ENCODE results near the gene PFAS.
"Not testable (repeated sequence)": the region's sequence is repeated elsewhere in the genome, so short reads cannot be mapped to it uniquely, and the experiment has no call there.

Gene PFAS, protein sequence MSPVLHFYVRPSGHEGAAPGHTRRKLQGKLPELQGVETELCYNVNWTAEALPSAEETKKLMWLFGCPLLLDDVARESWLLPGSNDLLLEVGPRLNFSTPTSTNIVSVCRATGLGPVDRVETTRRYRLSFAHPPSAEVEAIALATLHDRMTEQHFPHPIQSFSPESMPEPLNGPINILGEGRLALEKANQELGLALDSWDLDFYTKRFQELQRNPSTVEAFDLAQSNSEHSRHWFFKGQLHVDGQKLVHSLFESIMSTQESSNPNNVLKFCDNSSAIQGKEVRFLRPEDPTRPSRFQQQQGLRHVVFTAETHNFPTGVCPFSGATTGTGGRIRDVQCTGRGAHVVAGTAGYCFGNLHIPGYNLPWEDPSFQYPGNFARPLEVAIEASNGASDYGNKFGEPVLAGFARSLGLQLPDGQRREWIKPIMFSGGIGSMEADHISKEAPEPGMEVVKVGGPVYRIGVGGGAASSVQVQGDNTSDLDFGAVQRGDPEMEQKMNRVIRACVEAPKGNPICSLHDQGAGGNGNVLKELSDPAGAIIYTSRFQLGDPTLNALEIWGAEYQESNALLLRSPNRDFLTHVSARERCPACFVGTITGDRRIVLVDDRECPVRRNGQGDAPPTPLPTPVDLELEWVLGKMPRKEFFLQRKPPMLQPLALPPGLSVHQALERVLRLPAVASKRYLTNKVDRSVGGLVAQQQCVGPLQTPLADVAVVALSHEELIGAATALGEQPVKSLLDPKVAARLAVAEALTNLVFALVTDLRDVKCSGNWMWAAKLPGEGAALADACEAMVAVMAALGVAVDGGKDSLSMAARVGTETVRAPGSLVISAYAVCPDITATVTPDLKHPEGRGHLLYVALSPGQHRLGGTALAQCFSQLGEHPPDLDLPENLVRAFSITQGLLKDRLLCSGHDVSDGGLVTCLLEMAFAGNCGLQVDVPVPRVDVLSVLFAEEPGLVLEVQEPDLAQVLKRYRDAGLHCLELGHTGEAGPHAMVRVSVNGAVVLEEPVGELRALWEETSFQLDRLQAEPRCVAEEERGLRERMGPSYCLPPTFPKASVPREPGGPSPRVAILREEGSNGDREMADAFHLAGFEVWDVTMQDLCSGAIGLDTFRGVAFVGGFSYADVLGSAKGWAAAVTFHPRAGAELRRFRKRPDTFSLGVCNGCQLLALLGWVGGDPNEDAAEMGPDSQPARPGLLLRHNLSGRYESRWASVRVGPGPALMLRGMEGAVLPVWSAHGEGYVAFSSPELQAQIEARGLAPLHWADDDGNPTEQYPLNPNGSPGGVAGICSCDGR (N-terminal part only)

DNA sequence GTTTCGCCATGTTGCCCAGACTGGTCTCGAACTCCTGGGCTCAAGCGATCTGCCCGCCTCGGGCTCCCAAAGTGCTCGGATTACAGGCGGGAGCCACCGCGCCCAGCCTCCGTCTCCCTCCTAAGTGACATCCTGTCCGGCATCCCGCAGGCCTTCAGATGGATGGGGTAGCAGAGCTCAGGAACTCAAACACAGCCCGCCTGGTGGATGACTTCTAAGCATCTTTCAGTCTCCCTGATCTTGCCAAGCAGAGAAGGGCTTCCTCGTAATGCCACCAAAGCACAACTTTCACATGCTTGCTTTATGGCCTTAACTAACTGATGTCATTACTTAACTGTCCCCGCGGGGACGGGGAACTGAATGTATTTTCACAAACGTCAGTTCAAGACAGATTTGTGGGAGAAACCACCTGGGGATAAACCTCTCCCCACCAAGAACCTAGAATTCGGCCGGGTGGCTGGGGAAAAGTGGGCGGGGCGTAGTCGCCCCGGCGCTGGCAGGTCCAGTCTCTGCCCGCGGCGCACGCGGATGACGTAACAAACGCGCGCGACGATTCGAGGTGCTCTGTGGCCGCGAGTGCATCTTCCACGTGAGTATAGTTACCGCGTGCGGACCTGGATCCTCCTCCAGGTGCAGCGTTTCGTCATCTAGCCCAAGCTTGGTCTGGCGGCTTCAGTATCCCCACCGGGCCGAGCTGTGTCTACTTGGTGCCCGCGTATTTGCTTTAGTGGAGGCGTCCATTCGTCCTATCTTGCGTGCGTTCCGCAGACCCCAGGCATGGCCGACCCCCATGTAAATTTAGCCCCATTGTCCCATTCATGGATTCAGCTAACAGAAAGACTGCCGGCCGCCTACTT, at the start of gene PFAS:
PFAS (plus strand) TSS at position 539 of the 857 bp plus-strand sequence. CDS start 4,649 bp downstream, outside the sequence.
- peak within 1 kb of the TSS; percentile 94 for H3K27ac ChIP-seq
- DNase-seq (ENCODE audit: low read depth, low spot score): peak; percentile 72

DNA sequence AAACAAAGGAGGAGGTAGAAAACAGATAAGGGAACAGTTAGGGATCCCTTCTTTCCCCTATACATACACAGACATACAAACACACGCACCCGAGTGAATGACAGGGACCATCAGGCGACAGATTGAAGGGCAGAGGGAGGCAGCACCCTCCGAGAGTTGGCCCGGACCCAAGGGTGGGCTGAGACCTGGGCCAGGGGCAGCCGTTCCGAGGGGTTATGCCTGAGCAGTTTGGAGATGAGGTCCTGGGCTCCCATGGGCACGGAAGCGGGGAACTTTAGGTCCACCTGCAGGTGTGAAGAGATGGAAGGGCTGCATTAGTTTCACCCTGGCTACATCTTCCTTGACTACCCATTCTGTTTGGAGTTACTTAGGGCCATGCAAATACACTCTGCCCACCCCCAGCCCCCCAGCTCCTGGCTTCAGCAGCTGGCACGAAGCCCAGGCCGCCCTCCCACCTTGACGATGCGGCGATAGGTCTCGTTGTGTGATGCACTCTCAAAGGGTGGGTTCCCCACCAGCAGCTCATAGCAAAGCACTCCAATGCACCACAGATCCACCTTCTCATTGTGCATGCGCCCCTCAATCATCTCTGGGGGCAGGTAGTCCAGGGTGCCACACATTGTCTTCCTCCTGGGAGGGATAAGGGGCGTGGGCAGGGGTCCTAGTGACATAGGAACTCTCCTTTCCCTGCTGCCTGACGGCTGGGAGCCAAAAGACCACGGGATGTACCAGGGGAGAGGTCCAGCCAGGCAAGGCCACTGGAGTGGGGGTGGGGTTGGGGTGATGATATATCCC, 44.1 kb upstream of the PFAS start:
- no peak for DNase-seq (ENCODE audit: low read depth, low spot score)
- H3K27ac ChIP-seq: no peak overlapping the region

DNA sequence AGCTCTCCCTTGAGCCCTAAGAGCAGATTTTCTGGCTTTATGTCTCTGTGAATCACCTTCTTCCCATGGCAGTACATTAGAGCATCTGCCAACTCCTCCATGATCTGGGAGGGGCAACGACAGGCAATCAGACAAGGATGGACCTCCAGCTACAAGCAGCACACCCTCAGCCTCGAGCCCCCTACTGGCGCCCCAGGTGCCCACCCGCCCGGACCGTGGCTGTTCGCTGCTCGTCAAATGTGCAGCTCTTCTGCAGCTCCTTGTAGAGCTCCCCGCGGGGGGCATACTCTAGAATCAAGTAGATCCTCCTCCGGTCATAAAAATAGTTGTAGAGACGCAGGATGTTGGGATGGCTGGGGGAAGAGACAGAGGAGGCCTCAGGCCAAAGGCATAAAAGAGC, 42.6 kb upstream of the PFAS start:
- DNase-seq (ENCODE audit: low read depth, low spot score): no peak
- no peak overlapping the region for H3K27ac ChIP-seq

DNA sequence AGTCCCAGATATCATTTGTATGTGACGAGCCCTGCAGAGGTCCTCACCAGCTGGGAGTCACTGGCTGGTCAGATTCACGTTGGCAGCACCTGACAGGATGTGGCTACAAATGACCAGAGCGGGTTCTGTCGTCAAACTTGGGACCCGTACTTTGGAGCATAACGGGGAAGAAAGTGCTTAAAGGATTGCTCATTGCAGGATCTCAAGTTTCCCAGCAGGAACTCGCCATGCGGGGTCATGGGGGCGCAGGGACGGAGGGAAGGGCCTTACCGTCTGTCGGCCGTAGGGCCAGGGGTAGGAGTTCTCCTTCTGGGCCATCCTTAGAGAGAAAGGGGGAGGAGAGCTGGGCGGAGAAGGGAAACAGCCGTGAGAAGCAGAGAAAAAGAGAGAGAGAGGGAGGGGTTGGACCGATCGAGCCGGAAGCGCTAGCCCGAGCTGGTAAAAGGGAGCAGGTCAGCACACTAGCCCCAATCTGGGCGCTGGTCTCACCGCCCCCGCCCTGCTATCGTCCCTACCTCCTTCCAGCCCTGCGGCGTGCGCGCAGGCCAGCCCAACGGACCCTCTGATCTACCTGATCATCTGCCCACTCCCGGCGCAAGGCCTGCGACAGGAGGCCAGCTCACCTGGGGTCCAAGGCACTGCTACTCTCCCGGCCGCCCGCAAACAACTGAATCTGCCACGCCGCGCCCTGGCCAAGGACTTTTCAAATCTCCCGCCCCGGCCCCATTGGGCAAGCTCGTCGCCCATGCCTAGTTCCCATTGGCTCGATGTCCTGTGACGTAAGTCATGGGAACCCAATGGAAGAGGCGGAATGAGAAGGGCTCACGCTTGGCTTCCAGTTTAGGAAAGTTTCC, 39.0 kb upstream of the PFAS start, which contains the start of gene AURKB:
AURKB (minus strand) TSS at position 669 of the 854 bp plus-strand sequence; CDS start at position 318, 351 bp downstream.
- peak; percentile 73 for DNase-seq (ENCODE audit: low read depth, low spot score)
- H3K27ac ChIP-seq: peak within 1 kb of the TSS; percentile 80

DNA sequence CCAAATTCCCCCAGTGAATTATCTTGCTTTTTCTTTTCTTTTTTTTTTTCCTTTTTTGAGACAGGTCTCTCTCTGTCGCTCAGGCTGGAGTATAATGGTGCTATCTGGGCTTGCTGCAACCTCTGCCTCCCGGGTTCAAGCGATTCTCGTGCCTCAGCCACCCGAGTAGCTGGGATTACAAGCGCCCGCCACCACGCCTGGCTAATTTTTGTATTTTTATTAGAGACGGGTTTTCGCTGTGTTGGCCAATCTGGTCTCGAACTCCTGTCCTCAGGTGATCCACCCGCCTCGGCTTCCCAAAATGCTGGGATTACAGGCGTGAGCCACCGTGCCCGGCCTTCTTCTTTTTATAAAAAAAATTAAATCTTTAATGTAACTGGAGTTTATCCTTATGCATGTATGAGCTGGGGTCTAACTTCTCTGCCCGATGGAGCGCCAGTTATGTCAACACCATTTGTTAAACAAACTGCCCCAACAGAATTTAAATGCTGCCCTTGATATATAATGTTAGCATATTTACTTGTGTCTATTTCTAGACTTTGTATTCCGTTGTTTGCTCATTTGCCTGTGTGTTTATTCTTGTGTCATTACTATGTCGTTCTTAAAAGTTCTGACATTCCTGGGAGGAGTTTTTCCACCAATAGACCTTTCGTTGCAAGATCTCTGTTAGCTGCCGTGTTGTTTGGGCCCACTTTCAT, 38.2 kb upstream of the PFAS start:
- peak overlapping the region; percentile 80 for H3K27ac ChIP-seq
- no peak for DNase-seq (ENCODE audit: low read depth, low spot score)

DNA sequence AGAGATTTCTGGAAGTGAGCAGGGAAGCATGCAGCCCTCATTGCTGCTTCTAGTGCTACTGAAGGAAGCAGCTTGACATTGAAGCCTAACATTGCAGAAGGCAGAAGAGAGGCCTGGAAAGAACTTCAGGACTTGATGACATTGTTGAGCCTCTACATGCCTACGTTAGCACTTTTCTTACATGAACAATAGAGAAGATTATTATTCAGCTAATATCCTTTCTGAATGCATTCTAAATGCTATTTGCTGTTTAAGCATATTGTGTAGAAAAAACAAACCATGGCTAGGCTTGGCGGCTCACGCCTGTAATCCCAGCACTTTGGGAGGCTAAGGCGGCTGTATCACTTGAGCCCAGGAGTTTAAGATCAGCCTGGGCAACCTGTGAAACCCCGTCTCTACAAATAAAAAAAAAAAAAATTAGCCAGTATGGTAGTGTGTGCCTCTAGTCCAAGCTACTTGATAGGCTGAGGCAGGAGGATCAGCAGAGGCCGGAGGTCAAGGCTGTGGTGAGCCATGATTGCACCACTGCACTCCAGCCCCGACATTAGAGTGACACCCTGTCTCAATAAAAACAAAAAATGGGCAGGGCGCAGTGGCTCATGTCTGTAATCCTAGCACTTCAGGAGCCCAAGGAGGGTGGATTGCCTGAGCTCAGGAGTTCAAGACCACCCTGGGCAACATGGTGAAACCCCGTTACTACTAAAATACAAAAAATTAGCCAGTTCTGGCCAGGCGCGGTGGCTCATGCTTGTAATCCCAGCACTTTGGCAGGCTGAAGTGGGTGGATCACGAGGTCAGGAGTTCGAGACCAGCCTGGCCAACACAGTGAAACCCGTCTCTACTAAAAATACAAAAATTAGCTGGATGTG, 36.5 kb upstream of the PFAS start:
- H3K27ac ChIP-seq: no peak overlapping the region
- DNase-seq (ENCODE audit: low read depth, low spot score): no peak

DNA sequence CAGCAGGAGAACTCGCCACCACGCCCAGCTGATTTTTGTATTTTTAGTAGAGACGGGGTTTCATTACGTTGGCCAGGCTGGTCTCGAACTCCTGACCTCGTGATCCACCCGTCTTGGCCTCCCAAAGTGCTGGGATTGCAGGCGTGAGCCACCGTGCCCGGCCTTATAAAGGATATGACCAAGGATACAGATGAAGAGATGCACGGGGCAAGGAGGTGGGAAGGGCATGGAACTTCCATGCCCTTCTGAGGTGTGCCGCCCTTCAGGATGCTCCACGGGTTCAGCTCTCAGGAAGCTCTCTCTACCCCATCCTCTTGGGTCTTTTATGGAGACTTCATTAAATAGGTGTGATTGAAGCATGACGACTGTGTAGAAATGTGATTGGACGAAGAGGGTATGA, 35.1 kb upstream of the PFAS start:
- not testable (repeated sequence) for H3K27ac ChIP-seq; DNase-seq (ENCODE audit: low read depth, low spot score)

DNA sequence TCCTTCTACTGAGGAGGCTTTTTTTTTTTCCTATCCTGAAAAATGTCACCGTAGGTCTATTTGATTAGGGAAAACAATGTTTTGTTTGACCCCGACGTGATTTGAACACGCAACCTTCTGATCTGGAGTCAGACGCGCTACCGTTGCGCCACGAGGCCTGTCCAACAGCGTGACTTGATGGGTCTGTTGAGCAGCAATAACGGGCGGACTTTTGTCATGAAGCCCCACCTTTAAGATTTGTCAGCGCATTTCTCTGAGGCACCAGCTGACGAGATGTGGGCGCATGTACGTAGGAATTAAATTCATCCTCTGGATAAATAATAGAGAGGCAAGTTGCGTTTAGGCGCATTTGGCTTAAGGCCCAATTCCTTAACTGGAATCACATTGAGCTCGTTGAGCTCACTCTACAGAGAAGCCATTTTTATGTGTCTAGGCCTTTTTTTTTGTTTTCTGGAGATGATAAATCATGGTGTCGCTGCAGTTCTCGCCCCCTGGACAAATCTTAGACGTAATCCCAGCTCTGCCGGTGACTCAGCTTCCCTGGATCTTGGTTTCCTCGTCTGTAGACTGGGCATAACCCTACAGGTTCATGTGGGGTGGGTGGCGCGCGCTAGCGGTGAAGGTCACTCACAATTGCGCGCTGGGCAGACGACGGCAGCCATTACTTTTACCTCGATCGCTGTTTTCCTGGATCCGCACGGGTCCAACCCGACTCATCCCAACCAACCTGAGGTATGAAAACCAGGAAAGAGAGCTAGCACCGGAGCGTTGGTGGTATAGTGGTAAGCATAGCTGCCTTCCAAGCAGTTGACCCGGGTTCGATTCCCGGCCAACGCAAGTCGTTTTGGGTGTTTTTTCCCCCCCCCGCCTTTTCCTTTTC, 28.1 kb upstream of the PFAS start:
- peak overlapping the region; percentile 96 for H3K27ac ChIP-seq
- DNase-seq (ENCODE audit: low read depth, low spot score): peak; percentile 54

DNA sequence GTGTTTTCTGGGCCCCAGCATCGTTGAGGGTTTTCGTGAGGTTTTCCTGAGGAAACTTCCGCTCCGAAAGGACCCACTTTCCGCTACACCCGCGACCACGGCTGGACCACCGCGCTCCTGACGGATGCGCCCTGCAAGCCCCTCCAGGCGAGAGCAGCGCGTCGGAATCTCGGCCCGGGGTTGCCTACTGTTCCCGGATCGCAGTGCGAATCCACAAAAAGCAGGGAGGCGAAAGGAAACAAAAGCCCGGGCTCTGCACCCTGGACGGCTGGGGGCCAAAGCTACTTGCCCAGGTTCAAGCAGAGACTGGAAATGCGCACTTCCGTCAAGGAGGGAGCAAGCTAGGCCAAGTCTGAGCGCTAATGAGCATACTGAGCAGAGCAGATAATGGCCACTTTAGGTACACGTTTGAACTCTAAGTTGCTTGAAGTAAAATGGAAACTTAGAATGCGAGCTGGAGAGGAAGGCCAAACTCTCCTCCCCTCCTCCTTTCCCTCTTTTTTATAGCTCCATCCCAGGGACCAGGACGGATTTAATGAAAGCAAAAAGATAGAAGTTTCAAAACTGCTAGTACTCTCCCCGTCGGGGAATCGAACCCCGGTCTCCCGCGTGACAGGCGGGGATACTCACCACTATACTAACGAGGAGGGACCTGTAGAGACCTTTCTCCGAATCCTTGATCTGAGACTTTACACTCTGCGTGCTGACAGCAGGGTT, 27.3 kb upstream of the PFAS start:
- H3K27ac ChIP-seq: peak overlapping the region; percentile 96
- DNase-seq (ENCODE audit: low read depth, low spot score): no peak

DNA sequence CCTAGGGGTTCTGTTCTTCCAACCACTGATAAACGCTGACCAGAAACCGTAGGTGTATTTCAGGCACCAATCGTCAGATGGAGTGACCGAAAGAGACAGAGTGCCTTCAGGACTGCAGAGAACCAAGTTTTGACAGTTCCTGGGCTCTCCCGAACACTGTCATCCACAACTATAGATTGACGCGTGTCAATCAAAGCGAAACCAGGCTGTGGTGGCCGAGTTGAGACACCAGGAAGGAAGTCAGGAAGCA, 26.8 kb upstream of the PFAS start:
- peak overlapping the region; percentile 96 for H3K27ac ChIP-seq
- DNase-seq (ENCODE audit: low read depth, low spot score): no peak

DNA sequence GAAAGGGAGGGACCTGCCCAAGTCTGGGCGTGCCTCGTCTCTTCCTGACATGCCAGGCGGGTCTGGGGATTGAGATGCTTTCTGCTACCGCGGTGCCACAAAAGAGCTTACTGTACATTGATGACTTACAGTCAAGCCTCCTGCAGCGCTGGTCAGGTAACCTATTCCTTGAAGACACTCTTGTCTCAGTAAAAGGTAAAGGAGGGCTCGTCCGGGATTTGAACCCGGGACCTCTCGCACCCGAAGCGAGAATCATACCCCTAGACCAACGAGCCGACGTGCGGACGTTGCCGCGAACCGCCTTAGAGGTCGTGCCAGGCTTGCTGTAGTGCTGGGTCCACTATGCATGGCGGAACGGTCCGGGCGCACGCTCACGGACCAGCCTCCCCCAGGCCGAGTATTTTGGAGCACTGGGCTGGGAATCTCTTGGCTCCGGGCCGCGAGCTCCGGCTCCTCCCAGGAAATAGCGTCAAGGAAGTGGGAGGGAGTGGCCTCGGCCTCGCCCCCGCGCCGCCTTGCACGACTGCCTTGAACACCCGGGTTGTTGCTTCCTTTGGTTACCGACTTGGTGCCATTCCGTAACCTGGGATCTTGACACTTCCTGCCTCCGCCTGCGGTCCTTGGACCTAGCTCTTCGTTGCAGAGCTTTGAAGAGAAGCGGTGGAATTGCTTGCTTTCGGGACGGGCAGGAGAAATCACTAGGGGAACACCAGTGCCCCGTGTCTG, 26.3 kb upstream of the PFAS start:
- peak overlapping the region; percentile 96 for H3K27ac ChIP-seq
- peak; percentile 92 for DNase-seq (ENCODE audit: low read depth, low spot score)

DNA sequence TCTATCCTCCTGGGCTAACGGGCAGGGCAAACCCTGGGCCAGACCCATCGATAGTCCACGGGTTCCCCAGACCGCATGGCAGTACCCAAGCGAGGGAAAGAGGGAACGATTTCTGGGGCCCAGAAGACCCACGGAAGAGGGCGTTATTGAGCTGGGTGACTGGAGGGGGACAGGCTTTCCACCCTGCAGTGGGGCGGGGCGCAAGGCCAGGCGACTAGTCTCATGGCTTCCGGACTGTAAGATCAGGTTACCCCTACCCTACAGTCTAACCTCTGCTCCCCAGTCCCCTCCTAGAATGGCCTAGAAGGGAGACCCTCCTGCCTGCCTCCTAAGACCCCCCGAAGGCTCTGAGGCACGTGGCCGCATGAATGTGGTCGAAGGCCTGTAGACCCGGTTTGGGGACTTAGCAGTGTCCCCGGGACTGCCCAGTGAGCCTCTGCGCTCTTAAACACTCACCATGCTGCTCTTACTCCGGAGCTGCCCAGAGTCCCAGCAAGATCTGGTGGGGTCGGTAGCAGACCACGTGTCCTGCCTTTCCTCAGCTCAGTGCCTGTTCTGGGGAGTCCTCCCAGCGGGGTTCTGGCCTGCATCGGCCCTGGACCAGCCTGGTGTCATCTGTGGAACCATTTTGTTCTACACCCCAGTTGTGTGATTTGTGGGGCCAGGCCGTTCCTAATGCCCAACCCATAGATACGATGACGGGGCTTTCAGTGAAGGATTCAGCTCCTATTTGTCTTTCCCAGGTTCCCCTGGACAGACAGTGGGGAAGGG, 25.5 kb upstream of the PFAS start:
- DNase-seq (ENCODE audit: low read depth, low spot score): no peak
- peak overlapping the region; percentile 96 for H3K27ac ChIP-seq

Data from epithelial cell of prostate (primary cell).